Activated gamma-delta T cell treated with Interleukin-2 at 50 U/mL for 16 hours (primary cell): ENCODE results near the gene SH3GLB2.

Experiments
- DNase-seq: peaks from one replicate; pipeline ENCODE4 v3.0.0-alpha.2; 2020

Gene SH3GLB2

GRCh38 chr9:129028192-129028966 is at the start of gene SH3GLB2:
SH3GLB2 (minus strand) TSS chr9:129028331; CDS start chr9:129028154, 177 bp downstream.
- DNase-seq, result peak; percentile 94

- no peak for DNase-seq
Observed at GRCh38 chr9:129077236-129077635, 49.1 kb upstream of the SH3GLB2 start.

GRCh38 chr9:129076640-129077037 is 48.5 kb upstream of the SH3GLB2 start:
- DNase-seq, result no peak

GRCh38 chr9:129075996-129076639 is 48.0 kb upstream of the SH3GLB2 start:
- DNase-seq, result no peak

- no peak for DNase-seq
Observed at GRCh38 chr9:129074106-129074505, 46.0 kb upstream of the SH3GLB2 start.

GRCh38 chr9:129073404-129073803 is 45.3 kb upstream of the SH3GLB2 start:
- DNase-seq, result no peak

GRCh38 chr9:129072171-129072570 is 44.0 kb upstream of the SH3GLB2 start:
- no peak for DNase-seq

- peak; percentile 40 for DNase-seq
Observed at GRCh38 chr9:129071526-129072126, 43.5 kb upstream of the SH3GLB2 start.

- no peak for DNase-seq
Observed at GRCh38 chr9:129070696-129071525, 42.8 kb upstream of the SH3GLB2 start.

GRCh38 chr9:129069862-129070641 is 41.9 kb upstream of the SH3GLB2 start:
- DNase-seq, result no peak

- peak; percentile 68 for DNase-seq
Observed at GRCh38 chr9:129068990-129069861, 41.1 kb upstream of the SH3GLB2 start.

- DNase-seq, result no peak
Observed at GRCh38 chr9:129068110-129068509, 40.0 kb upstream of the SH3GLB2 start.

- DNase-seq, result no peak
Observed at GRCh38 chr9:129064499-129064908, 36.4 kb upstream of the SH3GLB2 start.

GRCh38 chr9:129063061-129063460 is 34.9 kb upstream of the SH3GLB2 start:
- no peak for DNase-seq

GRCh38 chr9:129060991-129061390 is 32.9 kb upstream of the SH3GLB2 start:
- DNase-seq, result no peak

GRCh38 chr9:129059796-129060785 is 32.0 kb upstream of the SH3GLB2 start:
- no peak for DNase-seq

GRCh38 chr9:129058965-129059795 is 31.0 kb upstream of the SH3GLB2 start:
- DNase-seq, result no peak

- DNase-seq, result no peak
Observed at GRCh38 chr9:129054163-129054851, 26.2 kb upstream of the SH3GLB2 start.
